Spleen (tissue), 11 donors: ENCODE measurements around the gene GABBR1. TPM values are rescaled to one million over a fixed set of nuclear protein-coding genes. Genes with fewer than 3 reads are reported as not detected.

Experiments used
- DNase-seq: peaks from one replicate; pipeline ENCODE4 v3.0.0-alpha.2; 2020
- H3K27ac ChIP-seq, 8 donors: fragments of 200-600 bp; sonication (generic) in 7 of 8; 1 replicate in 4 of 8; 2 replicates in 4 of 8; pipeline versions ENCODE4 v1.5.0 to v1.8.0; 2016 to 2021; ENCODE audit warnings: inconsistent platforms in 4 of 8, mild to moderate bottlenecking in 4 of 8, moderate library complexity in 1 of 8
- H3K27me3 ChIP-seq, 7 donors: fragments of 200-600 bp; sonication (generic) in 6 of 7; replicated peaks in 1 of 7; 1 replicate in 4 of 7; 2 replicates in 3 of 7; pipeline versions ENCODE4 v1.5.0 to v1.8.0; 2016 to 2021; ENCODE audit warnings: inconsistent platforms in 3 of 7, mild to moderate bottlenecking in 1 of 7
- H3K36me3 ChIP-seq, 6 donors: fragments of 200-600 bp; sonication (generic) in 5 of 6; 1 replicate in 4 of 6; 2 replicates in 2 of 6; pipeline versions ENCODE4 v1.5.0 to v1.8.0; 2016 to 2021; ENCODE audit warnings: inconsistent platforms in 2 of 6
- H3K4me1 ChIP-seq, 6 donors: fragments of 200-600 bp; sonication (generic) in 5 of 6; 1 replicate in 3 of 6; 2 replicates in 3 of 6; pipeline versions ENCODE4 v1.5.0 to v1.8.0; 2016 to 2021; ENCODE audit warnings: inconsistent platforms in 3 of 6
- H3K4me3 ChIP-seq, 8 donors: fragments of 200-600 bp; sonication (generic) in 7 of 8; 1 replicate in 4 of 8; 2 replicates in 4 of 8; pipeline versions ENCODE4 v1.5.0 to v1.8.0; 2016 to 2021; ENCODE audit warnings: inconsistent platforms in 4 of 8, mild to moderate bottlenecking in 4 of 8, moderate library complexity in 2 of 8
- H3K9me3 ChIP-seq, 8 donors: fragments of 200-600 bp; sonication (generic) in 7 of 8; 1 replicate in 4 of 8; 2 replicates in 4 of 8; pipeline versions ENCODE4 v1.5.0 to v1.8.0; 2016 to 2021; ENCODE audit warnings: inconsistent platforms in 4 of 8
- POLR2A ChIP-seq, 3 donors: fragments of 450-650 bp; IDR thresholded peaks; one replicate each; pipeline ENCODE4 v1.5.1; 2017; ENCODE audit warnings: antibody characterized with exemption in 3 of 3, mild to moderate bottlenecking in 1 of 3
- POLR2AphosphoS5 ChIP-seq, 3 donors: sonication (generic); formaldehyde crosslinking; IDR thresholded peaks; one replicate each; pipeline ENCODE4 v1.5.1; 2017; ENCODE audit warnings: antibody characterized with exemption in 3 of 3
- WGBS, 5 donors: extraction: QIAGEN DNeasy Blood & Tissue Kit in 3 of 5; methylation state at CpG; one replicate each; pipeline versions ENCODE4 v1.1.5 to v1.1.7; 2013 to 2018; 5-methylcytosine and 5-hydroxymethylcytosine counted together
- intact Hi-C: fragments of 100-400 bp; cut with DNase I; formaldehyde crosslinking; loops from one replicate; pipeline ENCODE4 v1.15.0; 2023; ENCODE audit warnings: low total_unique reads
- polyA plus RNA-seq, 3 donors: library from polyadenylated mRNA; stranded (reverse); fragments of 200-250 nt; gene quantifications; one replicate each; pipeline ENCODE4 v1.2.1, GENCODE V29; 2013
- total RNA-seq, 7 donors: library from RNA; depleted of rRNA in 3 of 7; stranded (reverse); fragments of >200 nt in 3 of 7; fragmentation: NEBNext Ultra II Directional in 4 of 7; extraction: Animal tissue kit (Norgen Biotek cat#: 25700) in 4 of 7; gene quantifications; one replicate each; pipeline versions ENCODE4 v1.1.0 to v1.2.1, GENCODE V29; 2016 to 2021
- TF ChIP-seq, protein P1 (sequence below), 11 experiments: fragments of 200-600 bp in 7 of 11; fragments of 450-650 bp in 4 of 11; sonication (generic) in 4 of 11; IDR thresholded peaks in 8 of 11; conservative IDR thresholded peaks in 3 of 11; 1 replicate in 7 of 11; 2 replicates in 4 of 11; pipeline versions ENCODE4 v1.4.0 to v1.8.0; 2016 to 2021; ENCODE audit warnings: antibody characterized with exemption in 11 of 11, inconsistent platforms in 4 of 11, mild to moderate bottlenecking in 1 of 11
- donor health status: healthy with polysubstance abuse.
- donor health status: DM: no; HTN: no; CAD: no; lungs with moderate emphysema.
- donor health status: DM: no; HTN: no; CAD: no.
- donor health status: Bipolar disorder and iron deficiency.
- donor health status: healthy.
- donor health status: DM: no; HTN: no; CAD: no.
- donor health status: DM: yes; HTN: yes; CAD: no.

GABBR1 gene
- total and polyA plus RNA-seq, 10 donors = 13.8 to 122 (median 62.4) TPM

- intact Hi-C loops = no loop called here
- H3K4me1 ChIP-seq = peaks cover 0 to 11% (median 0%) of the 10 kb centered on the region in 6 donors
- H3K27me3 ChIP-seq = peaks cover 0 to 16% (median 0%) of the 10 kb centered on the region in 7 donors
- DNase-seq = no peak
- H3K4me3 ChIP-seq = peak overlapping the region in 1 of 8 donors; percentile 58
- TF ChIP-seq POLR2A (IDR thresholded peaks at IDR 0.05) (no peak), POLR2AphosphoS5 (IDR thresholded peaks at IDR 0.05) (no peak)
- TF ChIP-seq, protein P1, sequence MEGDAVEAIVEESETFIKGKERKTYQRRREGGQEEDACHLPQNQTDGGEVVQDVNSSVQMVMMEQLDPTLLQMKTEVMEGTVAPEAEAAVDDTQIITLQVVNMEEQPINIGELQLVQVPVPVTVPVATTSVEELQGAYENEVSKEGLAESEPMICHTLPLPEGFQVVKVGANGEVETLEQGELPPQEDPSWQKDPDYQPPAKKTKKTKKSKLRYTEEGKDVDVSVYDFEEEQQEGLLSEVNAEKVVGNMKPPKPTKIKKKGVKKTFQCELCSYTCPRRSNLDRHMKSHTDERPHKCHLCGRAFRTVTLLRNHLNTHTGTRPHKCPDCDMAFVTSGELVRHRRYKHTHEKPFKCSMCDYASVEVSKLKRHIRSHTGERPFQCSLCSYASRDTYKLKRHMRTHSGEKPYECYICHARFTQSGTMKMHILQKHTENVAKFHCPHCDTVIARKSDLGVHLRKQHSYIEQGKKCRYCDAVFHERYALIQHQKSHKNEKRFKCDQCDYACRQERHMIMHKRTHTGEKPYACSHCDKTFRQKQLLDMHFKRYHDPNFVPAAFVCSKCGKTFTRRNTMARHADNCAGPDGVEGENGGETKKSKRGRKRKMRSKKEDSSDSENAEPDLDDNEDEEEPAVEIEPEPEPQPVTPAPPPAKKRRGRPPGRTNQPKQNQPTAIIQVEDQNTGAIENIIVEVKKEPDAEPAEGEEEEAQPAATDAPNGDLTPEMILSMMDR (IDR thresholded peaks at IDR 0.05 in 8 of 11, conservative IDR thresholded peaks at IDR 0.05 in 3 of 11) = no peak
- H3K27ac ChIP-seq = no peak overlapping the region
- H3K36me3 ChIP-seq = no peaks in the 10 kb centered on the region
- 60 to 77% (median 66%) methylated on average over 13 of the region's 13 CpGs for WGBS, 5 donors
- no peaks in the 10 kb centered on the region for H3K9me3 ChIP-seq
Measured at GRCh38 chr6:29679962-29680361, 47.0 kb upstream of the GABBR1 start.

DNA sequence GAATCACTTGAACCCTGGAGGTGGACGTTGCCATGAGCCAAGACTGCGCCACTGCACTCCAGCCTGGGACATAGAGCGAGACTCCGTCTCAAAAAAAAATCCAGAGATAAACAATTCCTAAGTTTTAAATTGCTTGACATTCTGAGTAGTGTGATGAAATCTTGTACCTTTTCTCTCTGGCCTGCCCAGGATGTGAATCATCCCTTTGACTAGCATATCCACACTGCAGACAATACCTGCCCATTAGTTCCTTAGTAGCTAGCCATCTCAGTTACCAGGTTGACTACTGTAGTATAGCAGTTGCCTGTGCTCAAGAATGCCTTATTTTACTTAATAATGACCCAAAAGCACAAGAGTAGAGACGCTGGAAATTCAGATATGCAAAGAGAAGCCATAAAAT is 45.1 kb upstream of the GABBR1 start:
- no peak overlapping the region for H3K4me3 ChIP-seq
- WGBS, 5 donors = 86 to 94% (median 92%) methylated on average over 5 of the region's 5 CpGs
- no peaks in the 10 kb centered on the region for H3K9me3 ChIP-seq
- peaks cover 0 to 16% (median 0%) of the 10 kb centered on the region in 7 donors for H3K27me3 ChIP-seq
- no peaks in the 10 kb centered on the region for H3K36me3 ChIP-seq
- H3K4me1 ChIP-seq = peaks cover 0 to 11% (median 0%) of the 10 kb centered on the region in 6 donors
- TF ChIP-seq POLR2A (IDR thresholded peaks at IDR 0.05) = no peak
- TF ChIP-seq, protein P1 (IDR thresholded peaks at IDR 0.05 in 8 of 11, conservative IDR thresholded peaks at IDR 0.05 in 3 of 11) = no peak
- no peak for TF ChIP-seq POLR2AphosphoS5 (IDR thresholded peaks at IDR 0.05)
- intact Hi-C loops = no loop called here
- no peak overlapping the region for H3K27ac ChIP-seq
- no peak for DNase-seq

GRCh38 chr6:29676981-29677601 is 44.1 kb upstream of the GABBR1 start:
- 7 to 35% (median 26%) methylated on average over 2 of the region's 2 CpGs for WGBS, 5 donors
- intact Hi-C loops = no loop called here
- Histone ChIP-seq H3K36me3 (no peaks in the 10 kb centered on the region), H3K4me1 (peaks cover 0 to 11% (median 0%) of the 10 kb centered on the region in 6 donors), H3K4me3 (no peak overlapping the region), H3K27me3 (peaks cover 0 to 19% (median 0%) of the 10 kb centered on the region in 7 donors), H3K9me3 (no peaks in the 10 kb centered on the region), H3K27ac (no peak overlapping the region)
- no peak for TF ChIP-seq POLR2AphosphoS5 (IDR thresholded peaks at IDR 0.05)
- DNase-seq = no peak

DNA sequence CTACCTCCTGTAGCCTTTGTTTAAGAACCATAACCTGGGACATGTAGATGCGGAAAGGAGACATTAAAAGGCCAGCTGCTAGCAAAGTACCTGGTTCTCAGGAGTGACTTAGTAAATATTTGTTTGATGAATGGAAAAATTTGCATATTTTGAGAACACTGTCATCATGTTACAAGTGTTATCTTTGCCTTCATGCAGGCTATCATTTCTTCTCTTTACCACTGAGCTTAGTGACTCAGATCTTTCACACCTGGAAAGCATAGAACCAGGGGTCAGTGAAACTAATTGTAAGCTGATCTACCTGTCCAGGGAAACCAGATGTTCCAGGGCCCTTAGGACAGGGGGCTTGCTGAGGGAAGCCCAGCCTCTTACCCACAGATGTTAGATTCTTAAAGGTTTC is 42.6 kb upstream of the GABBR1 start:
- WGBS, 5 donors = 50 to 97% (median 82%) methylated on average over 1 of the region's 1 CpG
- no peak overlapping the region for H3K4me3 ChIP-seq
- TF ChIP-seq POLR2AphosphoS5 (IDR thresholded peaks at IDR 0.05) (no peak), POLR2A (IDR thresholded peaks at IDR 0.05) (no peak)
- TF ChIP-seq, protein P1 (IDR thresholded peaks at IDR 0.05 in 8 of 11, conservative IDR thresholded peaks at IDR 0.05 in 3 of 11) = no peak

More for the DNA sequence above, 42.6 kb upstream of the GABBR1 start:
- intact Hi-C loops = no loop called here
- H3K27me3 ChIP-seq = peaks cover 0 to 25% (median 0%) of the 10 kb centered on the region in 7 donors
- no peaks in the 10 kb centered on the region for H3K9me3 ChIP-seq
- no peak for DNase-seq
- no peak overlapping the region for H3K27ac ChIP-seq
- H3K36me3 ChIP-seq = no peaks in the 10 kb centered on the region
- H3K4me1 ChIP-seq = peaks cover 0 to 11% (median 0%) of the 10 kb centered on the region in 6 donors
